HG03342 (cell line): ENCODE results near the gene MEIKIN.

Experiments
- ATAC-seq: cut with Tn5 transposase; IDR thresholded peaks from one replicate; pipeline ENCODE4 v1.9.1; 2021; ENCODE audit warnings: mild to moderate bottlenecking, moderate library complexity; ENCODE audit not compliant: unreplicated experiment

MEIKIN gene, protein sequence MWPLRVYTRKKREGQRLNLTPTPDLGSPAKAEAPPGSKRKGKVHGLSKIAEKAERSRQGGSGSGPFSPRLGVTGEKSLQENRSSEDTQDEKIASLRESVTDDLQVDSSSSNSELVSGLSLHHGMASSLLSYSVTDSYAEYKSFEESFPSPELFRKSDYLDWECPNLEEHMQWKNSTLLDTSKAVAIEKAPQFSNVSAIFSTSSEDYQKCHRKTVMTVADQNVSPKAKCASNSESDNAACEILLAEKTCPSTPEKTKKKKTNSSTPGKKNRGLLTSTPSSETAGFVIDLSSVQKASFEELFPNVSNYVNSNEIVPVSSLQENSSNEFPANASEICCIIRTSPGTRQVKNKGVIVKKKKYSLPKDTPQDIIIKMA

DNA sequence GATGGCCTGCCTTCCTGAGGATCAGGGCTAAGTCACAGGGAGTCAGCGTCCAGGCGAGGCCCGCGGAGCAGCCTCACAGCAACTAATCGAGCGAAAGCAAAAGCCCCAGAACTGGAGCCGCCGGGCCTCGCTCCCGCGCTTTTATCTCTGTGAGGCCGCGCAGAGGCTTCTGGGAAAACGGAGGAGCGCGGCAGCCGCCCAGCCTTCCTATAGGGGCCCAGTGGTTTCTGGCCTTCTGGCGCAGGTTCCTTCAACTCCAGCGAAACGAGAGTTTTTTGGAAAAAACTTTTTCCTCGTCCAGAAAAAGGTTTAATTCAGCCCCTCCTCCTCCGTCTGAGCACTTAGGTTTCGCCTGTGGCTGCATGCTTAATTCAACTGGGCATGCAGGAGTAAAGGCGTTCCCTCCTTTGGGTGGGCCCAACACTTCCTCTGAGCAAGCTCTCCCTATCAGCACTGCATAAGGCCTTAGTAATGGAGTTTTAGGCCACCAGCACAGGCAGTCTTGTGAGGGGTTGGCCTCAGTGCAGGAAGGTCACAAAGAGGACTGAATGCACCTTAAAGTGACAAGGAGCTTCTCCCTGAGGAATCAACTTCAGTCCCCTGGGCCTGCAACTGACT is at the start of gene MEIKIN:
Gene MEIKIN, minus strand, starts transcription at position 113 of the 618 bp plus-strand sequence. CDS start 158 bp downstream, outside the sequence.
- no peak for ATAC-seq

DNA sequence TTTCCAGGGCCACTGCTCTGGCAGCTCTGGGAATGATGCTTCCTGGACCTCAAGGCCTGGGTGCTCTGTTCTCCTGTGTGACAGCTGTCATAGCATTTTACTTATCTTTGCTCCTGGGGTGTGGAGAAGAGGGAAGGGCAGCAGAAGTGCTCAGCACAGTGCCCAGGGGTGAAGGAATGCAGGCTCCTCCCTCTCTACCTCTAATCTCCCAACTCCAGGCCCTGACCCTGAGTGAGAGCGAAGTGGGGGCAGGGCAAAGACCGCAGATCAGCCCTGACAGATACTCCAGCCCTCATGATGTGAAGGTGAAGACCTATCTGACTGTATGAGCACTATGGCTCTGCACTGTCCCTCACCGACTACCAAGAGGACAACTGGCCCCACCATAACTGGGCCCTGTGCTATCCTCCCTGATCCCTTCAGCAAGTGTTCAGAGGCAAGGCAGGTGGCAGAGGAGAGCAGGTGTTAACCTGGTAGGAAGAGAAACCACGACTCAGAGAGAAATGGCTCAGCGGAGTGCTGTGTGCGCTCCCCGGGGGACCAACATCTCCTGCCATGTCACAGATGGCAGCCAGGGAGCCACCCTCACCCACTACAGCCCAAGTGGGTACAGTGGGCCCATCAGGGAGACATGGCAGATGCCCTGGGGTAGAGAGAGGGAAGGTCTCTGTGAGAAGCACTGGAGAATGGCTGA is 49.2 kb upstream of the MEIKIN start:
- no peak for ATAC-seq

DNA sequence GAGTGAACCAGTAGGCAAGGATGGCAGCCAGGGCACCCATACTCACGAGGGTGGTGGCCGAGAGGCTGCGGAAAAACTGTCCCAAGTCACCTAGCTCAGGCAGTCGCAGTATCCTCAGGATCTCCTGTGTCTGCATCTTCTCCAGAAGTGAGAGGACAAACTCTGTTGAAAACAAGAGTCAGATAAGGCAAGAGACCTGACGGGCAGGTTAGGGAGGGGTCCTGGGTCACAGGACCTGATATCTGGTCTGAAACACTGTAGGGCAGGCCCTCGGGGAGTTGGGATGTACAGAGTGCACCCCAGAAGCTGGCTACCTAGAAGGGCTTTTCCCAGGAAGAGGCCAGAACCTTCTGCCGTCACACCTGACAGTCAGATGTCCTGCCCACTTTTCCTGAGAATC is 48.6 kb upstream of the MEIKIN start:
- no peak for ATAC-seq

DNA sequence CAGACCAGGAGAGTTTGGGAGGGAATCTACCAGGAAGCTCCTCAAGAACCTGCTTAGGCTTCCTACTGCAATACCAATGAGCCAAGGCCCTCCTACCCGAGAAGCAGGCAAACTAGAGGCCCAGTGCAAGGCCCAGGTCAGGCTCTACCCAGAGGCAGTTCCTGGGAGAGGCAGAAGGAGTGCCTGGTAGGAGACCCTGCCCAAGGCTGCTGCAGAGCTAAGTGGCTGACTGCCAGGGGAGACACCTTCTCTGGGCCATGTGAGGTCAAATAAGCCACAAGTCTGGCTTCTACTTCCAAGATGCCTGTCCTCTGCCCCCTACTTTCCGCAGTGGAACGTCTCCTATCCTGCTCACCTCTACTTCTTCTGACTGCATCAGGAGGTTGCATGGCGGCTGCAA is 48.2 kb upstream of the MEIKIN start:
- ATAC-seq: no peak

DNA sequence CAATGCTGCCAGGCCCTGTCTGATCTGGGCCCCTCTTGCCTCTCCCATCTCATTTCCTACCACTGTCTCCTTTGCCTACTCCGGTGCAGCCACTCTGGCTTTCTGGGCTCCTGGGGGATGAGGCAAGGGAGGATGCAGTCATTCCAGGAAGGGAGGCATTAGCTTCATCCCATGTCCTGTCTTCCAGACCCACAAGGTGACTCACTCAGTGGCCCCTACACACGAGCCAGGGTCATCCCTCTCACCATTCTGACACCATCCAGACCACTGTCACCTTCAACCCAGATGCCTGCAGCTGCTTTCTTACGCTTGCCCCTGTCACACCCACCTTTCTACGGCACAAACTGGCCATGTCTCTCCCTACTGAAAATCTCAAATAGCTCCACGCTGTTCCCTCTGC is 46.9 kb upstream of the MEIKIN start:
- ATAC-seq: no peak

DNA sequence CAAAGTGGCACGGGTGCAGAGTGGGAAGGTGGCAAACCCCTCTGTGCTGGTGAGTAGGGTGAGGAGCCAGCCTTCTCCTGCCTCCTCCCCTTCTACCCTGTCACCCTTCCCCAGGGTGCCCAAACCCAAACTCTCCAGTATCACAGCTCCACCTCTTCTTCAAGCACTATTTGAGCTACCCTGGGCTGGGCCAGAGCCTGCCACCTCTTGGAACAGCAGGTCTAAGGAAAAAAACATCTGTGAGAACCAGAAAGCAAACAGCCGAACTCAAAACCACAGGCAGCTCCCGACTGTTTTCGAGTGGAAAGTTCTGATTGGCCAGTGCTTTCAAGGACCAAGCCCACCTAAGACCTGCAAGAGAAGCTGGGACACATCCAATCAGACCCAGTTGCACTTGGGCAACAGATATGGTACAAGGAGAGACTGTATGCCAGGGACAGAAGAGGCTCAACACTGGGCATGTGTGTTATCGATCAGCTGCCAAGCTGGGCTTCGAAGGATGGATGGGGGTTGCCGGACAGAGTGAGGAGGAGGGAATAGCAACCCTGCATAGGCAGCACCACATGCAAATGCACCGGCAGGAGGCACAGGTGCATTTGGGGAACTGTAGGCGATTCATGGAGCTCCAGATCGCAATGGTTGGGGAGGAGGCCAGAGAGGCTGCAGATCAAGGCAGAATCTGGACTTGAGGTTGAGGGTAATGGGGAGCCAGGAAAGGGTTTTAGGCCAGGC is 46.3 kb upstream of the MEIKIN start:
- ATAC-seq: no peak

DNA sequence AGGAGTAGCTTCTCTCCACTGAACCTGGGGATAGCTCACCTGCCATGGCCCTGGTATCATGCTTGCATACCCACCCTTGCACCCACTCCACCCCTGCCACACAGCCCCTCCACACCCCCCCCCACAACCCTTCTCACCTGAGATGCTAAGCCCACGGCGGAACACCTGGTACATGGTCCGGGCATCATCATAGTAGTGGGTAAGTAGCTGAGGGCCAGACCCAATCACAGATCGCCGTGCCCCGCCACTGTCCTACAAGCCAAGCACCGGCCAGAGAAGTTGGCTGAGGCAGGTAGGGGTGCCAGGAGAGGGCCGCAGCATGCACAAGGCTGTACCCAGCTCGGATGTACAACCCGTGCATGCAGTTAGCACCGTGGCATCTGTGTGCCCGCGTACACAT is 45.3 kb upstream of the MEIKIN start:
- no peak for ATAC-seq

DNA sequence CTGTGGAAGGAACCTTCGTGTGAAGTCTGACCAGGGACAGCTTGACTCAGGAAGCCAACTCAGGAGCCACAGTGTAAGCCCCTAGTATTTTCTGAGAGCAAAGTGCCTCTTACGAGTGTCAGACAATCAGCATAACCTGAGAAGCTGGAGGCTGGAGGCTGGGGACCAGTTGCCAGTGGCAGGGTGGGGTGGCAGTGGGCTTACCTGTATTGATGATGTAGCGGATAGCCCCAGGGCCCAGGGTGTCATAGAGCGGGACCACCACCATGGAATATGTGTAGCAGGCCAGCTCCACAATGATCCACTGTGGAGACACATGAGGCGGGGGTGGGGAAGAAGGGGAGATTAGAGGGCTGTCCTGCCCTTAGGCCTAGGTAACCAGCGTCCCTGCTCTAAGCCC is 43.1 kb upstream of the MEIKIN start:
- ATAC-seq: no peak

DNA sequence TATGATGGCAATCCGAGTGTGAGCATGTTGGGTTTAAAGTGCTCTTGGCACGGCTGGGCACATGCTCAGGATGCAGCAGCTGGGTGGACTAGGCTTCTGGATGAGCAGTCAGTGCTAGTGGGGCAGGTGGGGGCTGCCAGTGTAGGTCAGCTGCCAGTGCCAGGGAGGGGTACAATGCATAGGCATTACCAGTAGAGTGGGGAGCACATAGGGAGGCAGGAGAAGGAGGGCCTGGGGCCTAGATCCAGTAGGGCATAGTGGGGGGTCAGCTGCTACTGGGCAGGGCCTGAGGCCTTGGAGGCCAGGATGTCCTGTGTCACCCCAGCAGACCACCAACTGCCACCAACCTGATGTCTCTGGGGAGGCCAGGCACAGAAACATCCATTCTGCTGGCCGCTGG is 41.8 kb upstream of the MEIKIN start:
- no peak for ATAC-seq

DNA sequence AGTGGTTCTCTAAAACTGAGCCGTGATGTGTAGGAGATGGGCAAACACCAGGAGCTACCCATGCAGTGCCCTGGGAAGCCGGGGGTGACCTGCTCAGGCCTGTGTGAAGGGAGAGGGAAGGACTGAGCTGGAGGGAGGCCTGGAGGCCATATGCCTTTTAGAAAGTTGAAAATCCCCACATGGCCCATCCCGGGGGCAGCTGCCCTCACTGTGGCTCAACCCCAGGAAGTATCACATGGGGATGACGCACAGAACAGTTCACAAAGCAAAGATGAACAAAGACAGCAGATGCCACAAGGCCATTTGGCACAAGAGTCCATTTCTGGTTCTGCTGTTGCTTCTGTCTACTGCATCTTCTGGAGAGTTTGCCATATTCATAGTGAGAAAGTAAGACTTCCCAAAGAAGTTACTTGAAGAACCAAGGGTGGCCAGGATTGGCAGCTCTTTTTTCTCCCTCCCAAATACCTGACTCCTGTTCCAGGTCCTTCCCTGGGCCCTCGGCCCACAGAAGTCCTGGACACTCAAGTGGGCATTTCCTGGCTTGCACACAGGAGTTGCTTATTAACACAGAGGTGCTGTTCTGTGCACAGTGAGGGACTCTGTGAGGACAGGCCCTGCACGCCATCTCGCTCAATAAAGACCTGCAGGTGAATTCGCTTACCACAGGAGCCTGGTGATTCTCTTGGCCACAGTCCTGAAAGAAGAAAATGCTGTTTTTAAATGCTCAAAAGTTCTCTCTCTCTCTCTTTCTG is 40.9 kb upstream of the MEIKIN start:
- no peak for ATAC-seq

DNA sequence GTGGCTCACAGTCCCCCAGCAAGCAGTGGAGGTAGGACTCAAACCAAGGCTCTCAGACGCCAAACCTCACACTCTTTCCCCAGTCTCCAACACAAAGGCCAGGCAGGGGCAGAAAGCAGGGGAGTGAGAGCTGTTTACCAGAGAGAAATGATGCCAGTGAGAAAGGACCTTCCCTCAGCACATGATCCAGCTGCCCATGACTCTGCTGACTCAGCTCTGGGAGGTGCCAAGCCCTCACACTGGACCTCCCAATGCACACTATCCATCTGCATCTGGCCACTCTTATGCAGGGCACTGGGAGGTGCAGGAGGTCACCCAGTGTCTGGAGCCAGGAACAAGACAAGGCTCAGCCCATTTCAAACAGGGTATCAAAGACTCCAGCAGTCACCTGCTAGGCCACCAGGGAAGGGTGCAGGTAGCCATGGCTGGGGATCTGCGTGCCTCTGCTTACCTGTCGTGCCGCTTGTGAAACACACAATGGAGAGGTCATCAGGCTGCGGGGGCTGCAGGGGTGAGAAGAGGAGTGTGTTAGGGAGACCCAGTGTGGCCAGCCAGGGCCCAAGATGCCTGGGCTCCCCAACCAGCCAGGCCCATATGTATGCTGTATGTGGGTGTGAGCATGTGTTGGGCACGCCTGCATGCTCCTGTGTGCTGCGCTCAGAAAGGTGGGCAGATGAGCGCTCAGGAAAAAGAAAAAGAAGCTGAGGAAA is 39.6 kb upstream of the MEIKIN start:
- no peak for ATAC-seq

DNA sequence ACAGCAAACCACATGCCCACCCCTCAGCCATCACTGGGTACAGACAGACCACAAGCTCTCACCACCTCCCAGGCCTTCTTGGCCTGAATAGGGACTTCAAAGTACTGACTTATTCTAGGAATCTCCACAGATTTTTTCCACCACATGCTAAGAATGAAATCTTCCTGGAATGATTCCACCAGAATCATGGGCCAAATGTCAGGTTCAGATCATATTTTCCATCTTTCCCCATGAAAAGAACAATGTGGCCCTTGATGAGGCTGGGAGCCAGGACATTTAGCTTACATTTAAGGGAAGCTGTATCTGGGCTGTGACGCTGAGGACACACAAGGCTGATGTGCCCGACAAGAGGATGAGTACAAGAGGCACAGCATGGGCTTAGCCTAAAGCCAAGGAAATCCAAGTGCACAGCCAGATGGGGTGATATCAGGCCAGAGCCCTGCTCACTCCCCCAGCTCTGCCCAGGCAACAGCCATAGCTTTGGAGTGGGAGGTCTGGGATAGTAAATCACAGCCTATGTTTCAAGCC is 37.8 kb upstream of the MEIKIN start:
- ATAC-seq: no peak

DNA sequence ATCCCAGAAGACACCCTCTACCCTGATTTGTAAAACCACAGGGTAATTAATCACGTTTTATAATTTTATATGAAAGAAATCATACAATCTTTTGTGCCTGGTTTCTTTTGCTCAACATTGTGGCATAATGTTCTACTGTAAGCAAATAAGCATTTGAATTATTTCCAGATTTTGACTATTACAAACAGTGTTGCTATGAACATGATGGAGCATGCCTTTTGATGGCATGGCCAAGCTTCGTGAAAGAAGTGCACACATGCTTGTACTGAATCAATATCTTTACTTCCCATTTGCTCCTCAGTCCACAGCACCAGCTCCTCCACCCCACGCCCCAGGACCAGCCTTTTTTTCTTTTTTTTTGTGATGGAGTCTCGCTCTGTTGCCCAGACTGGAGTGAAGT is 36.1 kb upstream of the MEIKIN start:
- ATAC-seq: no peak

DNA sequence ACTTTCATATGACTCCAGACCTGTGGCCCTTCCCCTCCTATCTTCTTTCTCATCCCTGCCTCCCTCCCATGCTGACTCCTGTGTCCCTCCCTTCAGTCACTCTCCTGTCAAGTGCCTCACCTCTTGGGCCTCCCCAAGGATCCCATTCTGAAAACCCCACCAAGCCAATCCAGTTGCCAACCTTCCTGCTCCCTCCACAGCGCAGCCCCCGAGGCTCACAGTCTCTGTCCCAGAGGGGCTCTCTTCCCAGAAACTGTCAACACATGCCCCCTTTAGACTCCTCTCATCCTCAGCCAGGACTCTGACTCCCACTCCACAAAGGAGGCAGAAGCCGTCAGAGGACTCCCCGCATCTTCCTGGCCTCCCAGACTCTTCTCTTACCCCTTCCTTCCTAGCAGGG is 35.2 kb upstream of the MEIKIN start:
- no peak for ATAC-seq

DNA sequence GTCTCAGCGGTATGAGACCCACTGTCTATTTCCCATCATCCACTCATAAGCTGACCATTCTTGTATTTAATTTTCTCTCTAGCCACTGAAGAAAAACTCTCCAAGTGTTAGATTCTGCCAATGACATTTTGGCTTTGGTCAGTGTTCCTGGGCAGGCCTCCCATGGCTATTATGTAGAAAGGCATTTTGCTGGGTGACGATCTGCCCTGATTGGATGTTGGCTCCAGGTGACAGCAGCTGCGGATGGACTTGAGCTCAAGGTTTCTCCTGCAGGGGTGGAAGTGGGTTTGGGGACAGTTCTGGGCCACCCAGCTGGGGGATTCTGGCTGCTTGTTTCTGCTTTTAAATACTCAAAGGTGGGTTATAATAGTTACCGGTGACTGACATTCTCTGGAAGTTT is 34.4 kb upstream of the MEIKIN start:
- no peak for ATAC-seq

DNA sequence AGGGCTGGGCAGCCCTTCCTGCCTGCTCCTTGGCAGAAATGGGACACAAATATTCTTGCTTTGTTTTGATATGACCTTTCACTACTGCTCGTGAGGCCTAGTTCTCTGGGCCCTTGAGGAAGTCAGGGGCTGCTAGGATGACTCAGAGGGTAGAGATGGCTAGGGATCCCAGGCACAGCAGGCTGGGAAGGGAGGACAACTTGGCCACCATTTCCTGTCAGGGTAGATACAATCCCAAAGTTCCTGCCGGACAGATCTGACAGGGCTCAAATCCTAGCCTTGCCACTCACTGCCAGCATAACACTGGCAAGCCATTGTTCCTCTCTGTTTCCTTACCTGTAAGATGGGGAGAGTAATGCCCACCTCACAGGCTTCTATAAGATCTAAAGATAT is 31.7 kb upstream of the MEIKIN start:
- ATAC-seq: no peak

DNA sequence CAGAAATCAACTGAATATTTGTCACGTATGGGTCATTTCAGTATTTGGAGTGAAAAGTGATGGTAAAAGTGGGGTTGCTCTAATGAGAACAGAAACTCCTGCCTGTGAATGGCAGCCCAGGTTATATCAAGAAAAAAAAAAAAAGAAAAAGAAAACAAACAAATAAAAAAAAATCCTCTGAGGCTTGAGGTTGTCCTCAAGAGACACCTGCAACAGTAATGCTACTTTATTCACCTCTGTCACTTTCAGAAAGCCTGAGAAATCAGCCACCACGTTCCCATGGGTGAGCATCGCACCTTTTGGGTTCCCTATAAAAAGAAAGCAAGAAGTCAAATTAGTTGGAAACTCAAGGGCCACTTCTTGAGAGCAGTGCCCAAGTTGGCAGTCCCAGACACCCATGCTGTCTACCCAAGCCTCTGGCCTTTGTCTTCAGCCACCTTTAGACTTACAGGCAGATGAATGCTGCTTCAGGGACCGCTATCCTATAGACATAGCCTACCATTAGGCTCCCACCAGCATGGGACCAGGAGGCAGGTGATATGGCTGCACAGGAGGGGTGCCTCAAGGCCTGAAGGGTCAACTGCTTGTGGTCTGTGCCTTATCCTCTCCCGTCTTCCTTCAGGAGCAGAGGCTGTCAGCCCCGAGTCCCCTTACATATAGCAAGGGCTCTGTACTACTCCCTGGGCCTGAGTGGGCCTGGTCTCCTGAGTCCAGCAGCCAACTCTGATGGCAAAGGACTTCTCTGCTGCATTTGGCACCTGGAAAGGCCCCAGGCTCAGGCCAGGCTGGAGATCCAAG is 31.1 kb upstream of the MEIKIN start:
- ATAC-seq: no peak

DNA sequence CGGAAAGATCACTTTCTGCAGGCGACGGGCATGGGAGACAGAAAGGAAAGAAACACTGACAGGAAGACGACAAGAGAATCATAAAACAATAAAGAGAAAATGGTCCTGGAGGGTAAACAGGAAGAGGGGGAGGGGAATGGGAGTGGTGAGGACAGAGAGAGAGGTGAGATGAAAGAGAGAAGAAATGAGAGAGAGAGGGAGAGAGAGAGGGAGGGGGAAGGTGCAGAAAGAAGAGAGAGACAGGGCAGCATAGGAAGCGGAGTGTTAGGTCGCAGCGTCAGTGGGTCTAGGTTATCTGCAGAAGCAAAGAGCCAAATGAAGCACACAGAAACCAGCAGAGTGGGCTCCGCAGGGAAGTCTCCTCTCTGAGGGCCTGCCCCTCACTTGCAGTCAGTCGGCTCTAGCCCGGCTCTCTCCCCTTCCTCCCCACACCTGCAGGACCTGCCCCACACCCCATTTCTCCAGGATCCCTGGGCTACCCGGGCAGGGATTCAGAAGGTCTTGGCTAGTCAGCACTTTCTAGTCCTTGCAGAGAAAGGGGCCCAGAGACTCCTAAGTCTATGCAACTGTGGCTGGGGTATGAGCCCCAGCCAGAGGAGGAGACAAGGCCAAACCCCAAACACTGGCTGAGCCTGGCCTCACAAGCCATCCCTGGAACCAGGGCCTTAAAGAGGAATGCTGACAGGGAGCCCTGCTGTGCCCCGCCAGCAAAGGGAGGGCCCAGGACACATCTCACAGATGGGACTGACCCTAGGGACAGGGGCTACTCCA is 29.7 kb upstream of the MEIKIN start:
- no peak for ATAC-seq
